NCI-H510A treated with DMSO at 0.1 percent for 48 hours (cell line): ENCODE results near the gene GLCCI1.

ENCODE experiments used
- DNase-seq: peaks from one replicate; lab custom pipeline; 2025; lab: John Stamatoyannopoulos, UW

The GLCCI1 gene

GRCh38 chr7:7962851-7963250 lies 5.7 kb upstream of the GLCCI1 start:
- DNase-seq: no peak

- no peak for DNase-seq
Observed at GRCh38 chr7:7964250-7964649, 4.3 kb upstream of the GLCCI1 start.

GRCh38 chr7:7964691-7965090 lies 3.9 kb upstream of the GLCCI1 start:
- DNase-seq: no peak

- DNase-seq: no peak
Observed at GRCh38 chr7:7965301-7965700, 3.3 kb upstream of the GLCCI1 start.

- DNase-seq: no peak
Observed at GRCh38 chr7:7966141-7966734, 2.4 kb upstream of the GLCCI1 start.

- no peak for DNase-seq
Observed at GRCh38 chr7:7967886-7968543, 581 bp upstream of the GLCCI1 start.

GRCh38 chr7:7969306-7970236 lies 975 bp downstream of the GLCCI1 start:
- DNase-seq: peak; percentile 67

- DNase-seq: peak; percentile 67
Observed at GRCh38 chr7:7970237-7970530, 1.6 kb downstream of the GLCCI1 start.

- peak; percentile 55 for DNase-seq
Observed at GRCh38 chr7:7970531-7971307, 2.1 kb downstream of the GLCCI1 start.

- no peak for DNase-seq
Observed at GRCh38 chr7:7971308-7972040, 2.9 kb downstream of the GLCCI1 start.

- DNase-seq: peak; percentile 46
Observed at GRCh38 chr7:7972128-7972527, 3.5 kb downstream of the GLCCI1 start.

GRCh38 chr7:7972922-7973594 lies 4.5 kb downstream of the GLCCI1 start:
- no peak for DNase-seq

GRCh38 chr7:7976677-7977076 lies 8.1 kb downstream of the GLCCI1 start:
- no peak for DNase-seq

- DNase-seq: no peak
Observed at GRCh38 chr7:7977774-7978173, 9.2 kb downstream of the GLCCI1 start.

- no peak for DNase-seq
Observed at GRCh38 chr7:7978860-7979259, 10.3 kb downstream of the GLCCI1 start.

- no peak for DNase-seq
Observed at GRCh38 chr7:7979558-7979957, 11.0 kb downstream of the GLCCI1 start.

GRCh38 chr7:7980134-7980533 lies 11.5 kb downstream of the GLCCI1 start:
- DNase-seq: no peak

GRCh38 chr7:7982904-7983303 lies 14.3 kb downstream of the GLCCI1 start:
- no peak for DNase-seq

- DNase-seq: no peak
Observed at GRCh38 chr7:7984424-7984823, 15.8 kb downstream of the GLCCI1 start.

GRCh38 chr7:7988706-7989105 lies 20.1 kb downstream of the GLCCI1 start:
- no peak for DNase-seq

- DNase-seq: no peak
Observed at GRCh38 chr7:7989133-7989532, 20.5 kb downstream of the GLCCI1 start.
